ENCODE results near the gene EIF1AD. TPM values are rescaled to one million over a fixed set of nuclear protein-coding genes. Genes with fewer than 3 reads are reported as not detected.
"Not testable (repeated sequence)": the region's sequence is repeated elsewhere in the genome, so short reads cannot be mapped to it uniquely, and the experiment has no call there.

EIF1AD gene
- total and polyA plus RNA-seq, 4 donors: 22.0 to 33.2 (median 28.7) TPM

DNA sequence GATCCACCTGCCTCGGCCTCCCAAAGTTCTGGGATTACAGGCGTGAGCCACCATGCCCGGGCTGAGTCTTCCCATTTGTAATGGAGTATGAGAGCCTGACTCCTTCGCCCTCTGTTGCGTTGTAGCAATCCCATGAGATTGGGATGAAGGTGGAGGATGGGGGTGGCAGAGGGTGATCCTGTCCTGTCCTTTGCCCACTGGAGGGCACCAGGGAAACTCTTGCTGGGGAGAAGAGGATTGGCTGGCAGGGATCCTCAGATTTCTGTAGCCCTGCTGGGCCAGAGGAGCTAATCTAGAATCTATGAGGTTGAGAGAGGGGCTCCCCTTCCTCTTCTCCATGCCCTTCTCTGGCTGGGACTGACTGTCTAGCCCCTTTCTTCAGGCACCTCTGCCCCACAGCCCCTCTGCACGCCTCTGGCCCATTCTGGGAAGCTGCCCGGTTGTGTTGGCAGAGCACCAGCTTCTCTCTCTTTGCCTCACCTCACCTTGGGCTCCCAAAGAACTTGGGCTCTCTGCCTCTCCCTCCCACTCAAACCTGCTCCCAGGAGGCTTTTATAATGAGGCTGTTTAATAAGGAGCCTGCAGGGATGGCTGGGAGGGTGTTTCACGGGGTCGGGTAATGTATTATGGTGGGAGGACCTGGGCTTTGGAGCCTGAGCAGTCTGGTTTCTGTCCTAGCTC is 33.8 kb upstream of the EIF1AD start:
- no peaks in the 10 kb centered on the region for H3K27me3 ChIP-seq (ENCODE audit: control insufficient read depth in 3 of 3, insufficient read depth in 3 of 3, low read length in 2 of 3)
- ATAC-seq (ENCODE audit: insufficient read depth, low FRiP score) (no peak), DNase-seq (no peak)
- TF ChIP-seq, protein P1, sequence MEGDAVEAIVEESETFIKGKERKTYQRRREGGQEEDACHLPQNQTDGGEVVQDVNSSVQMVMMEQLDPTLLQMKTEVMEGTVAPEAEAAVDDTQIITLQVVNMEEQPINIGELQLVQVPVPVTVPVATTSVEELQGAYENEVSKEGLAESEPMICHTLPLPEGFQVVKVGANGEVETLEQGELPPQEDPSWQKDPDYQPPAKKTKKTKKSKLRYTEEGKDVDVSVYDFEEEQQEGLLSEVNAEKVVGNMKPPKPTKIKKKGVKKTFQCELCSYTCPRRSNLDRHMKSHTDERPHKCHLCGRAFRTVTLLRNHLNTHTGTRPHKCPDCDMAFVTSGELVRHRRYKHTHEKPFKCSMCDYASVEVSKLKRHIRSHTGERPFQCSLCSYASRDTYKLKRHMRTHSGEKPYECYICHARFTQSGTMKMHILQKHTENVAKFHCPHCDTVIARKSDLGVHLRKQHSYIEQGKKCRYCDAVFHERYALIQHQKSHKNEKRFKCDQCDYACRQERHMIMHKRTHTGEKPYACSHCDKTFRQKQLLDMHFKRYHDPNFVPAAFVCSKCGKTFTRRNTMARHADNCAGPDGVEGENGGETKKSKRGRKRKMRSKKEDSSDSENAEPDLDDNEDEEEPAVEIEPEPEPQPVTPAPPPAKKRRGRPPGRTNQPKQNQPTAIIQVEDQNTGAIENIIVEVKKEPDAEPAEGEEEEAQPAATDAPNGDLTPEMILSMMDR (IDR thresholded peaks at IDR 0.05; ENCODE audit: control extremely low read depth, extremely low read depth): no peak
- H3K4me3 ChIP-seq: no peak overlapping the region
- no peaks in the 10 kb centered on the region for H3K36me3 ChIP-seq (ENCODE audit: control insufficient read depth in 4 of 4, insufficient read depth in 4 of 4, low read length in 4 of 4)
- WGBS, 2 donors: 70 to 85% methylated on average over 9 of the region's 9 CpGs
- H3K27ac ChIP-seq (ENCODE audit: low read depth in 1 of 2, low read length in 1 of 2): no peak overlapping the region
- H3K9ac ChIP-seq (ENCODE audit: insufficient read depth in 1 of 2, low read length in 2 of 2): no peak overlapping the region
- H3K9me3 ChIP-seq (ENCODE audit: control insufficient read depth in 4 of 4, insufficient read depth in 3 of 4, low read length in 3 of 4): no peaks in the 10 kb centered on the region
- no peaks in the 10 kb centered on the region for H3K4me1 ChIP-seq (ENCODE audit: control insufficient read depth in 5 of 5, insufficient read depth in 5 of 5, low read length in 5 of 5)

DNA sequence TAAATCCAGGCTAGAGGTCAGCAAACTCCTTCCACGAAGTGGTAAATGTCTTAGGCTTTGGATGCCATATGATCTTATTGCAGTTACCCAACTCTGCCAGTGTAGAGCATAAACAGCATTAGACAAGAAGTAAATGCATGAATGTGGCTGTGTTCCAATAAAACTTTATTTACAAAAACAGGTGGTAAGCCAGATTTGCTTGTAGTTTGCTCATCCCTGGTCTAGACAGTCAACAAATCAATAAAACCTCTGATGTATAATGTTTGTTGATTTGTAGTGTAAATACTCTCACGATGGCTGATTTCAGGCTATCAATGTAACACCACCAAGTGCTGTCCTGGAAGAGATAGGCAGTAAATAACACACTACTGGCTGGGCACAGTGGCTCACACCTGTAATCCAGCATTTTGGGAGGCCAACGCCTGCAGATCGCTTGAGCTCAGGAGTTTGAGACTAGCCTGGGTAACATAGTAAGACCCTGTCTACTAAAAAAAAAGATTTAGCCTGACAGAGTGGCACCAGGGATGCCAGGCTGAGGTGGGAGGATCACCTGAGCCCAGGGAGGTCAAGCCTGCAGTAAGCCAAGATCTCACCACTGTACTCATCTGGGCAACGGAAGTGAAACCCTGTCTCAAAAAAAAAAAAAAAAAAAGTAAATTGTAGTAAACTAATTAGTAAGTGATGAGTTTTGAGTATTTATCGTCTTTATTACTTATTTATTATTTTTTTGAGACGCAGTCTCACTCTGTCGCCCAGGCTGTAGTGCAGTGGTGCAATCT is 31.2 kb upstream of the EIF1AD start:
- no peaks in the 10 kb centered on the region for H3K9me3 ChIP-seq (ENCODE audit: control insufficient read depth in 4 of 4, insufficient read depth in 3 of 4, low read length in 3 of 4)
- no peaks in the 10 kb centered on the region for H3K27me3 ChIP-seq (ENCODE audit: control insufficient read depth in 3 of 3, insufficient read depth in 3 of 3, low read length in 2 of 3)
- TF ChIP-seq, protein P1 (IDR thresholded peaks at IDR 0.05; ENCODE audit: control extremely low read depth, extremely low read depth): no peak
- no peaks in the 10 kb centered on the region for H3K4me1 ChIP-seq (ENCODE audit: control insufficient read depth in 5 of 5, insufficient read depth in 5 of 5, low read length in 5 of 5)
- no peaks in the 10 kb centered on the region for H3K36me3 ChIP-seq (ENCODE audit: control insufficient read depth in 4 of 4, insufficient read depth in 4 of 4, low read length in 4 of 4)
- WGBS, 2 donors: 88 to 94% methylated on average over 8 of the region's 8 CpGs
- ATAC-seq (ENCODE audit: insufficient read depth, low FRiP score) (no peak), DNase-seq (no peak)
- H3K4me3 ChIP-seq: no peak overlapping the region
- H3K9ac ChIP-seq (ENCODE audit: insufficient read depth in 1 of 2, low read length in 2 of 2): no peak overlapping the region
- no peak overlapping the region for H3K27ac ChIP-seq (ENCODE audit: low read depth in 1 of 2, low read length in 1 of 2)

DNA sequence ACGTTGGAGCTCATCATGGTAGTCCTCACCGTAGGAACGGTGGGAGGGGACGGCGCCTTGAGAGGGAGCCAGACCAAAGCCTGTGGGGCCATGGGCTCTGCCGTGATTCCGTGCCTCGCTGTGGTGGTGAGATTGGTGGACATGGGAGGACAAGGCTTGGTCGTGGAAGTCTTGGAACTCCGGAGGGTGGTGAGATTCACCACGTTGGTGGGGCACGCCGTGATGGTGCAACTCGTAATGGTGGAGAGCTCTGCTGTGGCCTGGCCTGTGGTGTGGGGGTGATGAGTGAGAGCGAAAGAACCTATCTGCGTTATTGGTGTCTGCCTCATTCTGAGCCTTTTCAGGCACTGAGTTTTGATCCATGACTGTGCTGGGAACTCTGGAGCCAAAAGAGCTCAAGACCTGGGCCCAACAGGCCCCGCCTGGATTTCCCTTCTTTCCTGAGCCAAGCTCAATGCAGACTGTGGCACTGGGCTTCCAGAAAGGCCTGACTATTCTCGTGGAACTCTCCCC is 24.1 kb upstream of the EIF1AD start, which contains the start of gene CATSPER1:
Gene CATSPER1 (minus strand): TSS at position 463 of the 513 bp plus-strand sequence. CDS start 100 bp downstream, at position 363.
- H3K9ac ChIP-seq (ENCODE audit: insufficient read depth in 1 of 2, low read length in 2 of 2): no peak within 1 kb of the TSS
- ATAC-seq (ENCODE audit: insufficient read depth, low FRiP score): no peak
- DNase-seq: no peak
- no peak within 1 kb of the TSS for H3K4me3 ChIP-seq
- no peaks in the 10 kb centered on the region for H3K9me3 ChIP-seq (ENCODE audit: control insufficient read depth in 4 of 4, insufficient read depth in 3 of 4, low read length in 3 of 4)
- peaks cover 0 to 5% (median 0%) of the 10 kb centered on the region in 5 donors for H3K4me1 ChIP-seq (ENCODE audit: control insufficient read depth in 5 of 5, insufficient read depth in 5 of 5, low read length in 5 of 5)
- 82 to 95% methylated on average over 18 of the region's 18 CpGs for WGBS, 2 donors
- H3K36me3 ChIP-seq (ENCODE audit: control insufficient read depth in 4 of 4, insufficient read depth in 4 of 4, low read length in 4 of 4): no peaks in the 10 kb centered on the region
- TF ChIP-seq, protein P1 (IDR thresholded peaks at IDR 0.05; ENCODE audit: control extremely low read depth, extremely low read depth): no peak
- H3K27me3 ChIP-seq (ENCODE audit: control insufficient read depth in 3 of 3, insufficient read depth in 3 of 3, low read length in 2 of 3): peaks cover 0 to 5% (median 0%) of the 10 kb centered on the region in 3 donors
- H3K27ac ChIP-seq (ENCODE audit: low read depth in 1 of 2, low read length in 1 of 2): no peak within 1 kb of the TSS

DNA sequence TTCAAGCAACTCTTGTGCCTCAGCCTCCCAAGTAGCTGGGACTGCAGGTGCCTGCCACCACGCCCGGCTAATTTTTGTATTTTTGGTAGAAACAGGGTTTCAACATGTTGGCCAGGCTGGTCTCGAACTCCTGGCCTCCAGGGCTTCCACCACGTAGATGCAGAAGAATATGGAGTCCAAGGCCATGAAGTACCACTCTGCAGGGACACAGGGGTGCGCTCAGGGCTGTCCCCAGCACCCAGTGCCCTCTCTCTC is 21.2 kb upstream of the EIF1AD start:
- not testable (repeated sequence) for H3K27ac ChIP-seq (ENCODE audit: low read depth in 1 of 2, low read length in 1 of 2); H3K9ac ChIP-seq (ENCODE audit: insufficient read depth in 1 of 2, low read length in 2 of 2); H3K4me1 ChIP-seq (ENCODE audit: control insufficient read depth in 5 of 5, insufficient read depth in 5 of 5, low read length in 5 of 5); ATAC-seq (ENCODE audit: insufficient read depth, low FRiP score); H3K27me3 ChIP-seq (ENCODE audit: control insufficient read depth in 3 of 3, insufficient read depth in 3 of 3, low read length in 2 of 3); H3K36me3 ChIP-seq (ENCODE audit: control insufficient read depth in 4 of 4, insufficient read depth in 4 of 4, low read length in 4 of 4); H3K9me3 ChIP-seq (ENCODE audit: control insufficient read depth in 4 of 4, insufficient read depth in 3 of 4, low read length in 3 of 4); H3K4me3 ChIP-seq; DNase-seq
- WGBS, 2 donors: 68 to 96% methylated on average over 5 of the region's 5 CpGs

All from lung (tissue), 12 donors.